Measurements from ENCODE around the gene CPOX.

CPOX gene

DNA sequence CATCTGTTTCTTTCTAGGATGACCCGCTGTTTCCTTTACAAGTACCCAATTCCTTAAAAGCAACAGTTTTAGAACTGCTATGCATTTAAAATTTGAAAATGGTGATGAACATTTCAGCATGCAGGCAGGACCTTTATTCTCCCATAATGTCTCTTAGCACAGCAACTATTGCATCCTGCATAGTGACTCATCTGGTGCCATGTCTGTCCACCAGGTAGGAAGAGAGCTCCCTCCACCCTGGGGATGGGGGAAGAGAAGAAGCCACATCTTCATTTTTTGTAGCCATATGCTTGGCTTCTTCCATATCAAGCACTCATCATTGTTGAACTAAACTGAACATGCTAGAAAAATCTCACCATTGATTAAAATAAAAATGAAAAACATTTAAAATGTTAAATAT lies 51.7 kb downstream of the CPOX start:
- in situ Hi-C loops (cut with HindIII; ENCODE audit: low sequenced_read_pairs): no loop called here

DNA sequence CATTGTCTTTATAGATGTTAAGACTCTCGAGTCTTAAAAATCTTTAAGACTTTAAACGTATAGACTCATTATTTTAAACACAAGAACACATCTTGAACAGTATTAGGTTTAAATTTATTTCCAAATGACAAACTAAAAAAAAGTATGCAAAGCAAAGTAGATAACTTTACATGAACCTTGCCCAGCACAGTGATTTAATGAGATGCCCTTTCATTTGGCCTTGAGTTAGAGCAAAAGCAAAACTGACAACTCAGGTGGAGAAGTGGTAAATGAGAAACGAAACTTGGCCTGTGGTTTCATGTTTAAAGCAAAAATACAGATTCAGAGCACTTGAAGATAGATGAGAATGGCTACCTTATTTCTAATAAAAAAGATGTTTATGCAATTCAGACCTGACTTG lies 53.1 kb downstream of the CPOX start:
- in situ Hi-C loops (cut with HindIII; ENCODE audit: low sequenced_read_pairs): no loop called here

DNA sequence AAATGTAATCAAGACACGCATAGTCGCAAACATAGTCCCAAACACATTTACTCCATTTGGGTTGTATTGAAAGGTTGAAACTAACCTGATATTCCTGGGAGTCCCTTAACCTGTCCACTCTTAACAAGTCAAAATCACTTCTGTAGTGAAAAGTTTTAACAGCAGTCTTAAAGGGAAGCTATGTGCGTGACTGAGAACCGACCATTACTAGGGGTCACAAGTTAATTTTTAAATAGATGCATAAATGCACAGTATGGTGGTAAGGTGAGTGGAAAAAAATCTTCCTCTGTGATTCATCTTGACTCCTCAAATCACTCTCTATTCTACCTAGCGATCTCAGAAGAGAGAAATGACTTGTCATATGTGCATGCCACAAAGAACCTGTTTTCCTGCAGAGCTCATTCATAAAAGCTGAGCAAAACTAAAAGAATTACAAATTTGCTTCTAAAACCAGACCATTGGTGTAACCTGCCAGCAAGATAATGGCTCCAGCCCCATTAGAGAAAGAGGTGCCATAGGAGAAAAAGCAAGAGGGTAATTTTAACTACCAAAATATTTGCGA lies 56.9 kb downstream of the CPOX start:
- in situ Hi-C loops (cut with HindIII; ENCODE audit: low sequenced_read_pairs): no loop called here

DNA sequence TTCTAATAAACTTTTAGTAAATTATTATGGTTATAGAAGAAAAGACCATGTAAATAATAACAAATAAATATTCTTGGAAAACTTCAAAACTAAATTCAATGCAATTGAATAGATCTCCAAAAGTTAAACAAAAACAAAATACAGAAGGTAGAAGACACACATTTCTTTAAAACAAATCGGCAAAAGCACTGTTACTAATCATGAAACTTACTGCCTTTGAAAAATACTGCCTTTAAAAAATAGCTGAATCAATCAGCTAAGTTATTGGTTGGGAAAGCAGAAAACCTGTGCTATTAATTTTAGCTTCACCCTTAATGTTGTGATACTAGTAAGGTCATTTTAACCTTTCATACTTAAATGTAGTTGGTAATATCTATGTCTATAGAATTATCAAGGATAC lies 58.7 kb downstream of the CPOX start:
- in situ Hi-C loops (cut with HindIII; ENCODE audit: low sequenced_read_pairs): no loop called here

DNA sequence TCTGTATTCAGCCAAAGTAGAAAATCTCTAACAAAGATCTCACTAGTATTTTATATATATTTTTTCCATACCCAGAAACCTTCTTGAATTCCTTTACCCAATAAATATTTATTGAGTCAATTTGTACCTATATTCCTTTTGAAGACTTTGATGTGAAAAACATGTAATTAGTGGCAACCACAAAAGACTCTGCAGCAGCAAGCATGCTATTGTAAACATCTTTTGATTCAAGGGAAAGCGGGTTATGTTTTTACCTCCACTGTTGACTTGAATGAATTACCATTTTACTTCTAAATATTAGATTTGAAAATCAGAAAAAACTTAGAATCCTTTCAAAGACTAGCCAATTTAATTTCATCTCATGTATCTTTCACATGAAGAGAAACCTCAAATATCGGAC lies 59.2 kb downstream of the CPOX start:
- in situ Hi-C loops (cut with HindIII; ENCODE audit: low sequenced_read_pairs): no loop called here

DNA sequence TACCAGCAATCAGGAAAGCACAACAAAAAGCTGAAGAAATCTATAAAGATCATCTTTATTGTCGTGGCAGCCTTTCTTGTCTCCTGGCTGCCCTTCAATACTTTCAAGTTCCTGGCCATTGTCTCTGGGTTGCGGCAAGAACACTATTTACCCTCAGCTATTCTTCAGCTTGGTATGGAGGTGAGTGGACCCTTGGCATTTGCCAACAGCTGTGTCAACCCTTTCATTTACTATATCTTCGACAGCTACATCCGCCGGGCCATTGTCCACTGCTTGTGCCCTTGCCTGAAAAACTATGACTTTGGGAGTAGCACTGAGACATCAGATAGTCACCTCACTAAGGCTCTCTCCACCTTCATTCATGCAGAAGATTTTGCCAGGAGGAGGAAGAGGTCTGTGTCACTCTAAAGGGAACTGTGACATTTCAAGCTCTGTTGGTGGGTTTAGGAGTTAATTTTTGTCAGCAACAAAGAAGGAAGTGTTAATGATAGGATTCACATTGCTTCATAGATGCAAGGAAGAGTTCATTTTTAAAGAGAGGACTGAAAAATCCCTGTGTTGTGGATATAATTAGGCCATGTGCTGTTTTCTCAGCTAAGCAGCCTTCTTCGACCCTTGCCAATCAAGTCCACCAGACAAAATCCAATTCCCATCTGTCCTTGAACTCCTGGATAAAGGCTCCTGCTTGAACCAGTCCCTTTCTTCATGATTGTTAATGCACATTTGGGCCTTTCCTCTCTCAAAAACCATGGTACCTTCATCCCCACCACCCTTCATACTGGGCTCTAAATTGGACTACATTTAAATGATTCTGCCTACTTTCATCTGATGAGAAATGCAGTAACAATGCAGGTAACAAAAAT lies 60.5 kb downstream of the CPOX start:
- in situ Hi-C loops (cut with HindIII; ENCODE audit: low sequenced_read_pairs): no loop called here

DNA sequence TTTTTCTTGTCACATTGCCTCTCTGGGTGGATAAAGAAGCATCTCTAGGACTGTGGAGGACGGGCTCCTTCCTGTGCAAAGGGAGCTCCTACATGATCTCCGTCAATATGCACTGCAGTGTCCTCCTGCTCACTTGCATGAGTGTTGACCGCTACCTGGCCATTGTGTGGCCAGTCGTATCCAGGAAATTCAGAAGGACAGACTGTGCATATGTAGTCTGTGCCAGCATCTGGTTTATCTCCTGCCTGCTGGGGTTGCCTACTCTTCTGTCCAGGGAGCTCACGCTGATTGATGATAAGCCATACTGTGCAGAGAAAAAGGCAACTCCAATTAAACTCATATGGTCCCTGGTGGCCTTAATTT lies 61.2 kb downstream of the CPOX start:
- in situ Hi-C loops (cut with HindIII; ENCODE audit: low sequenced_read_pairs): no loop called here

DNA sequence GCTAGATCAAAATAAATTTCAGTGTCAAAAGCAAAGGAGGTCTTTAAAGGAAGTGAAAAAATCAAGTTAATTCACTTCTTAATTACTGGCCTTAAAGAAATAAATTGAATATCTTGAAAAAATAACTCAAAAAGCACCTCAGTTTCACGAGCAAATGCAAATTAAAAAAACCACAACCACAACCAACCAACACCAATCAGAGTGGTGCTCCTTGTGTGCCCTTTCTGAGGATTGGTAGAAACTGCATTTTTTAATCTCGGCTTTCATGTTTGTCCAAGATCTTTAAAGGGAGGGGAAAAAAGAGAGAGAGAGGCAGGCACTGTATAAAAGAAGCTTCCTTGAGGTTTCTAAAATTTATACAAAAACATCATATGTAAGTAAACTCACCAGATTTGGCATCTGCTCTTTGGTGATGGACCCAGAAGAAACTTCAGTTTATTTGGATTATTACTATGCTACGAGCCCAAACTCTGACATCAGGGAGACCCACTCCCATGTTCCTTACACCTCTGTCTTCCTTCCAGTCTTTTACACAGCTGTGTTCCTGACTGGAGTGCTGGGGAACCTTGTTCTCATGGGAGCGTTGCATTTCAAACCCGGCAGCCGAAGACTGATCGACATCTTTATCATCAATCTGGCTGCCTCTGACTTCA lies 61.7 kb downstream of the CPOX start, which contains the start of gene GPR15:
Gene GPR15, plus strand, starts transcription at position 357 of the 653 bp plus-strand sequence. Its CDS starts 56 bp downstream, at position 413.
- in situ Hi-C loops (cut with HindIII; ENCODE audit: low sequenced_read_pairs): no loop called here

DNA sequence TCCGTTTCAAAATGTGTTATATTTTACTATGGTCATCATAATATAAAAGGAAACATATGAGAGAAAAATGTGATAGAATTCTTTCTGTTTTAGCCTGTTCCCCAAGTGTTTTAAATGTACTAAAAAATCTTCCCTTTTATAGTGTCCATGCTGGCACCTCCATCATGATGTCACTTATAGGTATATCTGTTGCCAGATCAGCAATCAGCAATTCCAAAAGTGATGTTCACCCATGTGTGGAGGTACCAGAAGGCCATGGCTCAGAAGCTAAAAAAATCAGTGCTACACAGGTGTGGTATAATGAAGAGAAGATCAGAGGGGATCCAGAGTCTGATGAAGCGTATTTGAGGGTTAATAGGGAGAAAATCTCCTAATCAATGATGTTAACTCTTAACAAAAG lies 62.7 kb downstream of the CPOX start:
- in situ Hi-C loops (cut with HindIII; ENCODE audit: low sequenced_read_pairs): no loop called here

DNA sequence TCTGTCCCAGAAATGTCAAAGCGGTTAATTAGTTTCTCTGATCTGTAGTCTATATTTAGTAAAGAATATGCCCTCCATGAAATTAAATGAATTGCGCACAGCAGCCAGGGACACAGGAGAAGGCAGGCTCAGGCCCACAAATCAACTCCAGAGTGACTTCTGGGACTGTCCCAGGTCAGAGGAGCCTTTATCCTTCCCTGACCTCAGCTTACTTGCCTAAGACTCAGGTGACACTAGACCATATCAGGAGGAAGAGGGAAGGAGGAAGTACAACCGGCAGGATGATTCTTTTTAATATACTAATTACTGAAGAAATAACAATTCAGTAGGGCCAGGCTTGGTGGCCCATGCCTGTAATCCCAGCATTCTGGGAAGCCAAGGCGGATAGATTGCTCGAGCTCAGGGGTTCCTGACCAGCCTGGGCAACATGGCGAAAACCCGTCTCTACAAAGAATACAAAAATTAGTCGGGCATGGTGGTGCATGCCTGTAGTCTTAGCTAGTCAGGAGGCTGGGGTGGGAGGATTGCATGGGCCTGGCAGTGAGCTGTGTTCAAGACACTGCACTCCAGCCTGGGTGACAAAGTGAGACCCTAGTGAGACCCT lies 63.5 kb downstream of the CPOX start:
- in situ Hi-C loops (cut with HindIII; ENCODE audit: low sequenced_read_pairs): no loop called here

Measured in DLD1 (cell line).